ENCODE measurements around the gene BLVRB. TPM values are rescaled to one million over a fixed set of nuclear protein-coding genes. Genes with fewer than 3 reads are reported as not detected.

Gene BLVRB
- total and polyA plus RNA-seq, 4 donors: 132 to 1,243 (median 252) TPM

- TF ChIP-seq NR2F2 (IDR thresholded peaks at IDR 0.05): no peak
- no peak for TF ChIP-seq GABPA (IDR thresholded peaks at IDR 0.05 in 1 of 2, conservative IDR thresholded peaks at IDR 0.05 in 1 of 2)
- H3K4me3 ChIP-seq (ENCODE audit: low read depth in 1 of 3, low read length in 3 of 3): no peak overlapping the region
- H3K9ac ChIP-seq (ENCODE audit: low read depth in 1 of 2, low read length in 2 of 2): no peak overlapping the region
- no peak overlapping the region for H3K27ac ChIP-seq (ENCODE audit: low read depth in 1 of 2, low read length in 2 of 2)
- 86% methylated on average over 6 of the region's 6 CpGs for WGBS
- no peaks in the 10 kb centered on the region for H3K36me3 ChIP-seq (ENCODE audit: control insufficient read depth in 4 of 4, insufficient read depth in 3 of 4, low read depth in 1 of 4, low read length in 3 of 4)
- peaks cover 0 to 5% (median 2%) of the 10 kb centered on the region in 4 donors for H3K27me3 ChIP-seq (ENCODE audit: control insufficient read depth in 4 of 4, insufficient read depth in 4 of 4, low read length in 3 of 4)
- H3K4me1 ChIP-seq (ENCODE audit: control insufficient read depth in 4 of 4, insufficient read depth in 4 of 4, low read length in 3 of 4): peaks cover 0 to 10% (median 4%) of the 10 kb centered on the region in 4 donors
- H3K9me3 ChIP-seq (ENCODE audit: control insufficient read depth in 4 of 4, low read length in 3 of 4): no peaks in the 10 kb centered on the region
- no peak for DNase-seq (ENCODE audit: low spot score)
Measured at GRCh38 chr19:40511487-40511886, 45.9 kb upstream of the BLVRB start.

- WGBS: 93% methylated on average over 7 of the region's 7 CpGs
- peaks cover 0 to 10% (median 4%) of the 10 kb centered on the region in 4 donors for H3K4me1 ChIP-seq (ENCODE audit: control insufficient read depth in 4 of 4, insufficient read depth in 4 of 4, low read length in 3 of 4)
- no peak overlapping the region for H3K9ac ChIP-seq (ENCODE audit: low read depth in 1 of 2, low read length in 2 of 2)
- DNase-seq (ENCODE audit: low spot score): no peak
- peaks cover 0 to 5% (median 2%) of the 10 kb centered on the region in 4 donors for H3K27me3 ChIP-seq (ENCODE audit: control insufficient read depth in 4 of 4, insufficient read depth in 4 of 4, low read length in 3 of 4)
- no peaks in the 10 kb centered on the region for H3K9me3 ChIP-seq (ENCODE audit: control insufficient read depth in 4 of 4, low read length in 3 of 4)
- H3K27ac ChIP-seq (ENCODE audit: low read depth in 1 of 2, low read length in 2 of 2): no peak overlapping the region
- TF ChIP-seq REST (IDR thresholded peaks at IDR 0.05) (no peak), ZBTB33 (IDR thresholded peaks at IDR 0.05) (no peak), FOXA1 (IDR thresholded peaks at IDR 0.05) (no peak), HNF4G (IDR thresholded peaks at IDR 0.05) (no peak), EGR1 (IDR thresholded peaks at IDR 0.05; ENCODE audit: low read depth in 2 of 2) (no peak), CTCF (IDR thresholded peaks at IDR 0.05; ENCODE audit: low read depth, low read length, missing input control) (no peak), ATF3 (IDR thresholded peaks at IDR 0.05) (no peak), JUND (IDR thresholded peaks at IDR 0.05) (no peak), YY1 (IDR thresholded peaks at IDR 0.05) (no peak), SP1 (IDR thresholded peaks at IDR 0.05) (no peak)
- H3K36me3 ChIP-seq (ENCODE audit: control insufficient read depth in 4 of 4, insufficient read depth in 3 of 4, low read depth in 1 of 4, low read length in 3 of 4): no peaks in the 10 kb centered on the region
- H3K4me3 ChIP-seq (ENCODE audit: low read depth in 1 of 3, low read length in 3 of 3): no peak overlapping the region
Measured at GRCh38 chr19:40510526-40511115, 45.1 kb upstream of the BLVRB start.

All from liver (tissue), 9 donors.